C4-2B (cell line): ENCODE measurements around the gene DNAJC5.

Experiments used
- ZFX ChIP-seq: fragments of 450-650 bp; IDR thresholded peaks from 2 replicates; pipeline ENCODE4 v1.6.1; 2017
- TF ChIP-seq, protein P1 (sequence below): fragments of 450-650 bp; conservative IDR thresholded peaks from 2 replicates; pipeline ENCODE4 v1.5.1; 2017; ENCODE audit warnings: mild to moderate bottlenecking

GRCh38 chr20:63854069-63854765, 40.7 kb upstream of the DNAJC5 start:
- TF ChIP-seq, protein P1, sequence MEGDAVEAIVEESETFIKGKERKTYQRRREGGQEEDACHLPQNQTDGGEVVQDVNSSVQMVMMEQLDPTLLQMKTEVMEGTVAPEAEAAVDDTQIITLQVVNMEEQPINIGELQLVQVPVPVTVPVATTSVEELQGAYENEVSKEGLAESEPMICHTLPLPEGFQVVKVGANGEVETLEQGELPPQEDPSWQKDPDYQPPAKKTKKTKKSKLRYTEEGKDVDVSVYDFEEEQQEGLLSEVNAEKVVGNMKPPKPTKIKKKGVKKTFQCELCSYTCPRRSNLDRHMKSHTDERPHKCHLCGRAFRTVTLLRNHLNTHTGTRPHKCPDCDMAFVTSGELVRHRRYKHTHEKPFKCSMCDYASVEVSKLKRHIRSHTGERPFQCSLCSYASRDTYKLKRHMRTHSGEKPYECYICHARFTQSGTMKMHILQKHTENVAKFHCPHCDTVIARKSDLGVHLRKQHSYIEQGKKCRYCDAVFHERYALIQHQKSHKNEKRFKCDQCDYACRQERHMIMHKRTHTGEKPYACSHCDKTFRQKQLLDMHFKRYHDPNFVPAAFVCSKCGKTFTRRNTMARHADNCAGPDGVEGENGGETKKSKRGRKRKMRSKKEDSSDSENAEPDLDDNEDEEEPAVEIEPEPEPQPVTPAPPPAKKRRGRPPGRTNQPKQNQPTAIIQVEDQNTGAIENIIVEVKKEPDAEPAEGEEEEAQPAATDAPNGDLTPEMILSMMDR, result no peak
- no peak for TF ChIP-seq ZFX
